CD4-positive, alpha-beta T cell treated with Interleukin-6 at 100 ng/mL for 8 hours (primary cell): ENCODE data around the gene PLXDC1.
"Not testable (repeated sequence)": the region's sequence is repeated elsewhere in the genome, so short reads cannot be mapped to it uniquely, and the experiment has no call there.

ENCODE experiments used
- DNase-seq: peaks from one replicate; pipeline ENCODE4 v3.0.0-alpha.2; 2020; ENCODE audit warnings: mixed read lengths, low spot score

PLXDC1 gene

DNA sequence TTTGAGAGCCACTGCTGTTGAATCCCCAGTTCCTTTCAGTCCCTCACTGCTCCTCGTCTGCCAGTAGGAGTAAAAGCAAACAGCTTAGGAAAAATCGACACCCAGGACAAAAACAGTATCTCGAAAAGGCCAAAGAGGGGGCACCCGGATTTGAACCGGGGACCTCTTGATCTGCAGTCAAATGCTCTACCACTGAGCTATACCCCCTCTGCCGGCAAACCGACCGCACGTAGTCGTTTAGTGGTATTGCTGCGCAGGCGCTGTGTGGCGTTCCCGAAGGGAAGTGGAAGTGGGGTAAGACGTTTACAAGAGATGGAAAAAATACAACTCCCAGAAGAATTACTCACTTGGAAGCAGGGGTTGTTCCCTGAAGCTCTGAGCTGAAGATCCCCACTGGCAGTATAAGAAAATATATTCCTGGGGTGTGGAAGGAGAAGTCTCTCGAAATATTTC, 2.2 kb upstream of the PLXDC1 start:
- DNase-seq: peak; percentile 89

DNA sequence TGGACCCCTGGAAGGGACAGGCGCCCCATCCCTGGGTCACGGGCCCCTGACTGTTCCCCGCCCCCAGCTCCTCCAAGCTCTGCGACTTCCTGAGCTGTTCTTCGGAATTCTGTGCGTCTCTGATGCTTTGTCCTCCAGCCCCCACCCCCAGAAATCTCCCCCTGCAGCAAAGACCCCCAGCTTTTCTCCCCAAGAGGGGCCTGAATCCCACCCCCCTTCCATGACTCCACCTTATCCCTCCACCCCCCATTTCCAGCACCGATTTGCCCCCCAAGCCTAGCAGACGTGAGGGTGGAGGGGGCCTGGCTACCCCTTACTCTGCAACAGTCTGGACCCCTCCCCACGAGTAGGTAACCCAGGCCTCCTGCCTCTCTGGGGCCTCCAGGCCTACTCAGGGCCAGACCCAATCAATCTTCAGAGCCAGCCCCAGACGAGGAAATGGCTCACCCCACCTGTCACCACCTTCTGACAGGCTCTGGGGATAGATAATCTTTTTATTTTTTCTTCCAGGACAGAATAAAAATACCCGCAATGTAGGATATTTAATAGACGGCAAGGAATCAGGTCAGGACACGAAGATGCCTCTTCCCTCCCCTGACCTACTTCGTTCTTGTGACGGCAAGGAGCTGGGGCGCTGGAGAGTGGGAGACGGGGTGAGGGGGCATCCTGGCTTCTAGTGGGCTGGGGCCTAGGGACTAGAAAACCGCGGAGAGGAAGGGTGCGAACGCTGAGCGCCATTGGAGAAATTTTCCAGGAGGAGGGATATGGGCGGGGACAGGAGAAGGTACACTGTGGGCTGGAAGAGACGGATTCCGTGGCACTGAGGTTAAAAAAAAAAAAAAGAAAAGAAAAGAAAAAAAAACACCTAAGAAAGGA, 744 bp upstream of the PLXDC1 start:
- peak; percentile 25 for DNase-seq

DNA sequence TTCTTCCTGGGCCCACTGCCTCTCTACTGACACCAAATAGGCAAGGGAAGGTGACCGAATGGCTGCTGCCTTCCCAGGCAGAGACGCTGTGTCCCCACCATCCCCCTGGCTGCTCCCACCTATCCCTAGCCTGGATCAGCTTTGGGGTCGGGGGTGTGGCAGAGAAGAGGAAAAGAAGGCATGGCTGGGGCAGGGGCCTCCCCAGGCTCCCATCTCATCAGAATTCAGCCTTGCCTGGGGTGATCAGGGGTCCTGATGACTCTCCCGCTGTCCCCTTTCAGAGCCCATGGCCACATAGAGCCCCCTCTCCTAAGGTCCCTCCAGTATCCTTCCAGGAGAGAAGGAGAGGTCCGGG, 665 bp downstream of the PLXDC1 start:
- no peak for DNase-seq

DNA sequence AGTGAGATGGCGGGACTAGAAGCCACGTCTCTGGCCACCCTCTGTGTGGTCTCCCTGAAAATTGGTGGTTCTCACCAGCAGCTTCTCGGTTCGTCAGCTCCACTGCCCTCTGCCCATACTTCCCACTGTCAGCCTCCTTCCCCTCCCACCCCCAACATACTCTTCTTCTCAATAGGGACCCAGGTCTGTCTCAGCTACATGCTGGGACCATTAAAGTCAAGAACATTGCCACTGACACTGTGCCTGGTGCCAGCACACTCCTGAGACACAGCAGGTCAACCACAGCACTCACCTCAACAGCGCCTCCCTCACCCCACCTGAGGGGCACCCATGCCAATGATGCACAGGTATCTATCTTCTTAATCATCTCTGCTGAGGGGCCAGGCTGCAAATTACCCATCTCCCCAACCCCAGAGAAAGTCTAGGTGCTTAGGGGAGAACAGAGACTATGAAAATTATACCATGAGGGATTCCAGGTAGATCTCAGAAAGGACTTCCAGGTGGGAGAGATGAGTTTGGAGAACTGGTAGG, 1.3 kb downstream of the PLXDC1 start:
- DNase-seq: no peak

GRCh38 chr17:39147221-39148185, 3.9 kb downstream of the PLXDC1 start:
- no peak for DNase-seq

DNA sequence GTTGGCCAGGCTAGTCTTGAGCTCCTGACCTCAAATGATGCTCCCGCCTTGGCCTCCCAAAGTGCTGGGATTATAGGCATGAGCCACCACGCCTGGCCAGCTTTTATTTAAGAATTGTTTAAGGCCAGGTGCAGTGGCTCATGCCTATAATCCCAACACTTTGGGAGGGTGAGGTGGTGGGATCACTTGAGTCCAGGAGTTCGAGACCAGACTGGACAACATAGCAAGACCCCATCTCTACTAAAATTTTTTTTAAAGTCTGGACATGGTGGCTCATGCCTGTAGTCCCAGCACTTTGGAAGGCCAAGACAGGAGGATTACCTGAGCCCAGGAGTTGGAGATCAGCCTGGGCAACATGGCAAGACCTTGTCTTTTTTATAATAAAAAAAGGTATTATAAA, 5.2 kb downstream of the PLXDC1 start:
- DNase-seq: no peak

DNA sequence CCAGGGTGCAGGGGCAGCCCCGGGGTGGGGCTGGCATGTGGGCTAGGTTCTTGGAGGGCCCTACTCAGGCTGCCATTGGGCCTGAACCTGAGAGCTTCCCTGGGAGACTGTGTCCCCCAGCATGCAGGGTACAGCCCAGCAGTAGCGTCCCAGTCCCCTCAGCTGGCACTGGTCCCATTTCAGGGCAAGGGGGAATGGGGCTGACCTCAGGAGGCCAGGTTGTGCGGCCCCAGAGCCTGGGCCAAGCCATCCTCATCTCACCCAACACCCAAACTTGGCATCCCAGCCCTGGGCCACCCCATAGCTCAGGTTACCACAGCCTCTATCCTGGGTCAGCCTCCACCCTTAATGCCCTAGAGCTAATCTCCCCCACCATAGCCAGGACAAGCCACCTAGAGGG, 6.3 kb downstream of the PLXDC1 start:
- no peak for DNase-seq

- DNase-seq: no peak
Observed at GRCh38 chr17:39144416-39144840, 7.0 kb downstream of the PLXDC1 start.

DNA sequence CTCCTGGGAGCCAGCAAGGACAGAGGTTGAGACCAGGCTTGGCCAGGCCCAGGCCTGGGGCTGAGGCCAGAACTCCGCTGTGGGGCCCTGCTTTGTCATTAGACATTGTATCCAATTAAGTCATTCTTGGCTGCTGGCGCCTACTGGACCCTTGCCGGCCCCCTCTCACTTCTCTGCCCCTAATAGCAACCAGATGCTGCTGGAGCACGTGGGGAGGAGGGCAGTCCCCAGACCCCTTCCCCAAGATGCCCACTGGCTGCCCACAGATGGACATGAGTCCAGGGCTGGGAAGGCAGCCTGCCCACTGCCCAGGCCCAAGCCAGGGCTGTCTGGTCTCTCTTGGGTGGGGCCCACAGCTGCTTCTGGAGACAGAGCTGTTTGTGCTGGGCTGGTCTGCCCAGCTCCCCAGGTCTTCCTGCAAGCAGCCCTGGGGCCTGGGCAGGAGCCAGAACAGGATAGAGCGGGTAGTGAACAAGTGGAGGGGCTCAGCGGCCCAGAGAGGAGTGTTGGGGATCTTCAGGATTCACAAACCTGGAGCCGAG, 7.8 kb downstream of the PLXDC1 start:
- no peak for DNase-seq

- DNase-seq: no peak
Observed at GRCh38 chr17:39141915-39142664, 9.3 kb downstream of the PLXDC1 start.

DNA sequence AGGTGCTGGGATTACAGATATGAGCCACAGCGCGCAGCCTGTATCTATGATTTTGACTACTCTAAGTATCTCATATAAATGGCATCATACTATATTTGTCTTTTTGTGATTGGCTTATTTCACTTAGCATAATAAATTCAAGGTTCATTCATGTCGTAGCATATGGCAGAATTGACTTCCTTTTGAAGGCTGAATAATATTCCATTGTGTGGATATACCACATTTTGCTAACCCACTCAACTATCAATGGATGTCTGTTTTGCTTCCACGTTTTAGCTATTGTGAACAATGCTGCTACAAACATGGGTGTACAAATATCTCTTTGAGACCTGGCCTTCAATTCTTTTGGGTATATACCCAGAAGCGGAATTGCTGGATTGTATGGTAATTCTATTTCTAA, 10.1 kb downstream of the PLXDC1 start:
- DNase-seq: no peak

- DNase-seq: no peak
Observed at GRCh38 chr17:39139561-39139960, 11.9 kb downstream of the PLXDC1 start.

DNA sequence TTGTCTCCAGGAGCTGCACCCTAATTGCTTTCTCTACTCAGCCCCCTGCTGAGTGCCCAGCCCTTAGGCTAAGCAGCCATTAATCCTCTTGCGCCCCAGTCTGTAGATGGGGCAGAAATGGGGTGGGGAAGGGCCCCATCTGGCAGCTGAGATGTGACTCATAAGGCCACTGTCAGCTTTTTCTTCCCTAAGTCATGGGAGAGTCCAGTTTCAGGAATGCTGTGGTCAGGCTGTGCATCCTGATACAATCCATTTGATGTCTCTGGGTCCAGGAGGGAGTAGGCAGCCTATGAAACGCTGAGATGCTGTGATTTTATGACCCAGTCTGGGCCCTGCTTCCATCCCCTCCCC, 12.3 kb downstream of the PLXDC1 start:
- DNase-seq: no peak

GRCh38 chr17:39138431-39139160, 12.8 kb downstream of the PLXDC1 start:
- DNase-seq: no peak

- DNase-seq: no peak
Observed at GRCh38 chr17:39134878-39135277, 16.6 kb downstream of the PLXDC1 start.

- DNase-seq: no peak
Observed at GRCh38 chr17:39132192-39132610, 19.2 kb downstream of the PLXDC1 start.

GRCh38 chr17:39131616-39132015, 19.8 kb downstream of the PLXDC1 start:
- no peak for DNase-seq

DNA sequence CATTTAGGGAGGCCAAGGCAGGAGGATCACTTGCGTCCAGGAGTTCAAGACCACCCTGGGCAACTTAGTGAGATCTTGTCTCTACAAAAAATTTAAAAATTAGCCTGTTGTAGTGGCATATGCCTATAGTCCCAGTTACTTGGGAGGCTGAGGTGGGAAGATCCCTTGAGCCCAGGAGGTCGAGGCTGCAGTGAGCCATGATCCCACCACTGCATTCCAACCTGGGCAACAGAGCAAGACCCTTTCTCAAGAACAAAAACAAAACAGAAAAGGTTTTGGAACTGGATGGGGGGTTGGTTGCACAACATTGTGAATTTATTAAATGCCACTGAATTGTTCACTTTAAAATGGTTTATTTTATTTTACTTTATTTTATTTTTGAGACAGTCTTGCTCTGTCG, 21.2 kb downstream of the PLXDC1 start:
- no peak for DNase-seq

DNA sequence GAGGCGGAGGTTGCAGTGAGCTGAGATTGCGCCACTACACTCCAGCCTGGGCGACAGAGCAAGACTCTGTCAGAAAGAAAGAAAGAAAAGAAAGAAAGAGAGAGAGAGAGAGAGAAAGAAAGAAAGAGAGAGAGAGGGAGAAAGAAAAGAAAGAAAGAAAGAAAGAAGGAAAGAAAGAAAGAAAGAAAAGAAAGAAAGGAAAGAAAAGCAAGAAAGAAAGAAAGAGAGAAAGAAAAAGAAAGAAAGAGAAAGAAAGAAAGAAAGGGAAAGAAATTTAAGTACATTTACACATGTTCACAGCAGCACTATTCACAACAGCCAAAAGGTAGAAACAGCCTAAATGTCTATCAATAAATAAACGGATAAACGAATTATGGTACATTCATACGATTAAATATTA, 21.9 kb downstream of the PLXDC1 start:
- DNase-seq: not testable (repeated sequence)

- no peak for DNase-seq
Observed at GRCh38 chr17:39126436-39126835, 25.0 kb downstream of the PLXDC1 start.
